ENCODE data around the gene TTLL11.
"Not testable (repeated sequence)": the region's sequence is repeated elsewhere in the genome, so short reads cannot be mapped to it uniquely, and the experiment has no call there.

TTLL11 gene

DNA sequence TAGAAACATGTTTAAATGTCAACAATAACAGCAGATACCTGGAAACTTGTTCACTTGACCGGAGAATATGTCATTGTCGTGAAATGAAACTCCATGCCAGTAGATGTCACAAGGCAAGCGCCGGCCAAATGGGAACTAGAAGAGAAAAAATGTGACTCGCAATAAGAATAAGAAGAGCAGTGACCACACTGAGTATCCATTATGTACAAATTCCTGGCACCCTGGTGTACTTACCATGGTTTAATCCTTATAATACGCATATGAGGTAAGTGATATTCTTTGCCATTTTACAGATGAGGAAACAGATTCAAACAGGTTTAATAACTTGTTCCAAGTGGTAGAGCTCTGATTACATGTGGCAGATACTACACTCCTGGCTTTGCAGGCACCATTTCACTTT, 53.9 kb downstream of the TTLL11 start:
- no peak for DNase-seq

GRCh38 chr9:122036988-122037387, 56.1 kb downstream of the TTLL11 start:
- no peak for DNase-seq

GRCh38 chr9:122036408-122036807, 56.7 kb downstream of the TTLL11 start:
- no peak for DNase-seq

DNA sequence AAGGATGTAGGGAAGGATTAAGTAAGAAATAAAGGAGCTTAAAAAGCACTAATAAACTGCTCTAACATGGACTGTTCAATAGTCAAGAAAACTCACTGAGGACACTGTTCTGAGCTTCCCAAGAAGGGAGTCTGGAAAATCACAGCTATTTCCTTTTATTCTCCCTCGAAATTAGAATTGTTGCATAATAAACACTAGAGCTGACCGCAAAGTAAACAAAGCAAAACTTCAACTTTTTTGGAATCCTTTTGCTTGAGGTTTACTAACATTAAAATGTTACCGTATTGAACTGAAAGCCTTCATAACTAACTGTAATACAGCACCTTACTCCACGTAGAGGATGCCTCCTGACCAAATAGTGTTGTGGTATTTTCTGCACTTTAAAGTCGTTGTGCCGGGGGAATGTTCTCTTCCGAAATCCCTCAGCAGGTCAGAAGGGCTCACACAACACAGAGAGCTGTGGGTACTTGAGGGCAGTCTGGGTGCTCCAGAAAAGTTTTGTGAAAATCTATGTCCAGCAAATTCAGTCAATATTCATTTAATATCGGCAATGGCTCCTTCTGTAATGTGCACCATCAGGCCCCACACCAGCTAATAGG, 59.2 kb downstream of the TTLL11 start:
- no peak for DNase-seq

DNA sequence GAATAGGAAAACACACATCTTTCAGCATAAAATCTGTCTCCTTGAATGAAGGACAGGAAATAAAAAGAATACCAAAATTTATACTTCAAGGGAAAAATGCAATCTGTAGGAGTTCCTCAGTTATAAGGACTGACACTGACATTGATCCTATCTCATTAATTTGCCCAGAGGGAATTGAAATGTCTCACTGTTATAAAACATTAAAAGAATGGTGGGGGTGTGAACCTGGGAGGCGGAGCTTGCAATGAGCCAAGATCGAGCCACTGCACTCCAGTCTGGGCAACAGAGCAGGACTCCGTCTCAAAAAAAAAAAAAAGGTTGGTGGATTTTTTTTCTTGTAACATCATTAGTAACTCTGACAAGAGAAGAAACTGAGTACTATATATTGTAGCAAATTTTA, 60.8 kb downstream of the TTLL11 start:
- DNase-seq = no peak

DNA sequence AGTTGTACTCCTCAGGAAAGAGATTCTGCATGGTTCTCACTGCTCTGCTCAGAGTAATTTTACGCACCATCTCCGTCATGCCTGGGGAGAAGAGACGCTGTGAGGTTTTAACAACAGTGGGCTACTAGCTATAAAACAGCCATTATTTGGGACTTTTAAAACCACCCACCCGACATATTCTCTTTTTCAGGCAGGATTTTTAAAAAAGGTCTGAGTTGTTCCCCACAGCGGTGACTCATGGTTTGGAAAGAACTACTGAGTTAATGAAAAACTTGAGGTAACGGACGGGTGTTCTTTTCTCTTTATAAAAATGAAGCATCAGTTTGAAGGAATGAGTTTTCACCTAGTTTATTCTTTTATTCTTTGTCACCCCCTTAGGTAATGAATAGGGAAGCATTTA, 61.3 kb downstream of the TTLL11 start:
- no peak for DNase-seq

- no peak for DNase-seq
These were observed 62.0 kb downstream of the TTLL11 start for GRCh38 chr9:122031157-122031556.

GRCh38 chr9:122030357-122030756, 62.8 kb downstream of the TTLL11 start:
- DNase-seq = no peak

DNA sequence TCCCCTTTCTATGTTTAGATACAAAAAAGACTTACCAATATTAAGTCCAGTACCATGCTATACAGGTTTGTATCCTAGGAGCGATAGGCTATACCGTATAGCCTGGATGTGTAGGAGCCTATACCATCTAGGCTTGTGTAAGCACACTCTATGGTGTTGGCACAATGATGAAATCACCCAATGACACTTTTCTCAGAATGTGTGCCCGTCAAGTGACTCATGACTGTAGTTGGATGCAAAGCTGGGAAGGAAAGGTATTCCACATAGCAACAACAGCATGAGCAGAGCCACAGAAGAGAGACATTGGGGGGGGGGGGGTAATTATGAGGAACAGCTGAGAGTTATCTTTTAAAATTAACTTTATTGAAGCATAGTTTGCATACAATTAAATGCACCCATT, 63.2 kb downstream of the TTLL11 start:
- DNase-seq = no peak

- no peak for DNase-seq
These were observed 65.0 kb downstream of the TTLL11 start for GRCh38 chr9:122028089-122028488.

- DNase-seq = no peak
These were observed 72.7 kb downstream of the TTLL11 start for GRCh38 chr9:122020398-122020797.

GRCh38 chr9:122016744-122017143, 76.4 kb downstream of the TTLL11 start:
- DNase-seq = no peak

DNA sequence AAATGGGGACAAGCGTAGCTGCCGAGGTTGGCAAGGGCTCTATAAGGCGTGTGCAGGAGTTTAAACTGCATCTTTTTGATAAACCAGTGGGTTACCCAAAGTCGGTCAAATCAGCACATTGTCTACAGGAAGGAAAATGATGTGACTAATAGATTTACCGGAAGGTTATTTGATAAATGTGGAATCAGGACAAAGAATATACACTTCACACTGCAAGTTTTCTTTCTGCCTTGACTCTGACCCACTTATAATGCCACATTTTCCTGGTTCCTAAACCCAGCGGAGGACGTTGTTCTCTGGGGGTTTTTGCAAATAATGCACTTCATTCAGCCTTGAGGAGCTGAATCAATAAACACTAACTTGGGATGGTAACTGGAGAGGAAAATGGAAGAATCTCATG, 76.8 kb downstream of the TTLL11 start:
- DNase-seq = no peak

GRCh38 chr9:122015170-122015821, 77.8 kb downstream of the TTLL11 start:
- no peak for DNase-seq

DNA sequence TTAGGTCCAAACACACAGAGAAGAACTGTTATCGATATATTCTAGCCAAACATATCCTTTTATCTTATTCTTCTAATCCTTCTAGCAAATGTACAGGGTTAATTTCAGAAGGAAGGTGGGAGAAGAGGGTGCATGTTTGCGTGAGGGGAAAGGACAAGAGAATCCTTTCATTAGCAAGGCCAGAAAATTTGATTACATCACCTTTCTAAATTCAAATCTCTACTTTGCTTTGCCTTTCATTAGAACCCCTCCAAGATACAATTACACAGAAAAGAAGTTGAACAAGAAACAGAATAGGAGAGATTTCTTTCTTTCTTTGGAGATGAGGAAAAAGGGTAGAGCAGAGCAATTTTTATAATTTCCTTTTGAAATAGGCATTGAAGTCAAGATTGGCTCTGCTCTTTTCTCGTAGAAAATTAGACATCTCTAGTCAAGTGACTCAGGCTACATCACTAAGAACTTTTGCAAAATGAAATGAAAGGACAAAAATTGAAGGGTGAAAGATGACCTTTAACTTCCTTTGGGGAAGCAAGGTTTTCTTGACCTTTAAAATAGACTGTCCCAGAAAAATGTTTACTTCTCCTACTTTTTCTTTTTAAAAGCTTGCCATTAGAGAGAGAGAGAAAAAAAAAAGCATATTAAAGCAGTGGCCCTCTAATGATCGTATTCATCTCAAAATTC, 81.2 kb downstream of the TTLL11 start:
- DNase-seq = no peak

DNA sequence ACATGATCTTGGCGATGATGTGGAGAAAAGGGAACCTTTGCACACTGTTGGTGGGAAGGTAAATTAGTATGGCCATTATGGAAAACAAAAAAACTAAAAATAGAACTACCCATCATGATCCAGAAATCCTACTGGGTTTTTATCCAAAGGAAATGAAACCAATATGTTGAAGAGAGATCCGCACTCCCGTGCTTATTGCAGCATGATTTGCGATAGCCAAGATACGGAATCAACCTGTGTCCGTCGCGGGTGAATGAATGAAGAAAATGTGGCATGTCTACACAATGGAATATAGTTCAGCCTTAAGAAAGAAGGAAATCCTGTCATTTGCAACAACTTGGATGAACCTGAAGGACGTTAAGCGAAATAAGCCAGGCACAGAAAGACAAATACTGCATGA, 84.5 kb downstream of the TTLL11 start:
- no peak for DNase-seq

GRCh38 chr9:122007837-122008236, 85.3 kb downstream of the TTLL11 start:
- no peak for DNase-seq

DNA sequence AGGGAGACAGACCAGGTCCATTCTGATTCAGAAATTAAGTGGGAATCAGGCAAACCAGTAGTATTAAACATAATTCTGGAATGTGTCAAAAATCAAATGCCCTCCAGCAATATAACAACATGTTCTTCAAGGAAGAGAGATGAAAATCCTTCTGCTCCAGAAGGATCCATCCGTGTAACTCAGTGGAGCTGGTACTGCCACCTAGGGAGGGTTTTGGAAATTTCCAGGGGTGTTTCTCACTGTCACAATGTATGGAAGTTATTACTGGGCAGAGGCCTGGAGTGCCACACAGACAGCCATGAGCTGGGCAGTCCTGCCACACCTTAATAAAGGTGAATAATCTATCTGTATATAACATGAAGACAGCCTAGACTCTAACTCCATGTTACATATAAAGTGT, 87.5 kb downstream of the TTLL11 start:
- DNase-seq = no peak

- no peak for DNase-seq
These were observed 88.5 kb downstream of the TTLL11 start for GRCh38 chr9:122004589-122004988.

- DNase-seq = no peak
These were observed 91.5 kb downstream of the TTLL11 start for GRCh38 chr9:122001491-122002201.

DNA sequence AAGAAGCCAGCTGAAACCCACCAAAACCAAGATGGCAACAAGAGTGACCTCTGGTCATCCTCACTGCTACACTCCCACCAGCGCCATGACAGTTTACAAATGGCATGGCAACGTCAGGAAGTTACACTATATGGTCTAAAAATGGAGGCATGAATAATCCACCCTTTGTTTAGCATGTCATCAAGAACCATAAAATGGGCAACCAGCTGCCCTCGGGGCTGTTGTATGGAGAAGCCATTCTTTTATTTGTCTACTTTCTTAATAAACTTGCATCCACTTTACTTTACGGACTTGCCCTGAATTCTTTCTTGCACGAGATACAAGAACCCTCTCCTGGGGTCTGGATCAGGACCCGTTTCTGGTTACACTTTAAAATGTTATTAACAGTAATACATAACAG, 92.6 kb downstream of the TTLL11 start:
- not testable (repeated sequence) for DNase-seq

DNA sequence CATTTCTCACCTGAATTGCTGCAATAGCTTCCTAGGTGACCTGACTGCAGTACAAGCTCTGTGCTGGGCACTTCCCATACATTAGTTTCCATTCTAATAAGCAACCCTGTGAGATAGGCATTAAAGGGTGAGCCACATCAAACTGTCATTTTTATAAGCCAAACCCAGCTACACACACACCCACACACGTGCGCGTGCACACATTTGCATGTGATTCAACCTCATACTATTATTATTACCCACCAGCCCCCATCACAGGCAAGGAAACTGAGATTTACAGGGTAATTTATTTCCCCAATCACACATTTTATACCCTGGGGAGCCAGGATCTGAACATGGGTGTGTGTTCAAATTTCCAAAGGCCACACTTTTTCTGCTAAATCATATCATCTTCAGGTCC, 93.6 kb downstream of the TTLL11 start:
- DNase-seq = no peak

GRCh38 chr9:121998513-121999049, 94.5 kb downstream of the TTLL11 start:
- no peak for DNase-seq

DNA sequence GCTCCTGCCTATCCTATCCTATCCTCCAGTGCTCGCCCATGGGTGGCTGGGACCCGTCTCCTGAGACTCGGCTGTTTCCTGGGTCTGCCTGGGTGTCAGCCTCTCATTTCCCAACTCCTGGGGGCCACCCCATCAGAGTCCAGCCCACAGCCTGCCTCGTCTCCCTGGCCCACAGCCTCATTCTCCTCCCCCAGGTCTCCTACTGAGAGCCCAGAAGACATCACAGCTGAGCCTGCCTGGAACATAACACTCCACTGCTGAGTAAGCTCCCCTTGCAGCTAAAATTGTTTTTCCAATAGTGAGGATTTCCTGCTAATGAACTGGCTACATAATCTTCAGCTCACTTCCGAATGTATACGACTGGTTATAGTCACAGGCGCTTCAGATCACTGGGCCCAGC, 95.3 kb downstream of the TTLL11 start:
- no peak for DNase-seq
